Lower leg skin (tissue), 3 donors: ENCODE results near the gene ASB10.

Experiments
- CTCF ChIP-seq, 3 donors: fragments of 450-650 bp; IDR thresholded peaks; one replicate each; pipeline ENCODE4 v1.5.1; 2016; ENCODE audit warnings: antibody characterized with exemption in 3 of 3, mild to moderate bottlenecking in 3 of 3, moderate library complexity in 2 of 3
- POLR2A ChIP-seq, 2 donors: fragments of 450-650 bp; IDR thresholded peaks; one replicate each; pipeline ENCODE4 v1.6.1; 2016 to 2017; ENCODE audit warnings: antibody characterized with exemption in 2 of 2, mild to moderate bottlenecking in 1 of 2, moderate library complexity in 1 of 2

- TF ChIP-seq CTCF (IDR thresholded peaks at IDR 0.05) (no peak), POLR2A (IDR thresholded peaks at IDR 0.05) (no peak)
These were observed 12.1 kb upstream of the ASB10 start for GRCh38 chr7:151198945-151199848.
